ENCODE measurements around the gene CHD6.

The CHD6 gene

DNA sequence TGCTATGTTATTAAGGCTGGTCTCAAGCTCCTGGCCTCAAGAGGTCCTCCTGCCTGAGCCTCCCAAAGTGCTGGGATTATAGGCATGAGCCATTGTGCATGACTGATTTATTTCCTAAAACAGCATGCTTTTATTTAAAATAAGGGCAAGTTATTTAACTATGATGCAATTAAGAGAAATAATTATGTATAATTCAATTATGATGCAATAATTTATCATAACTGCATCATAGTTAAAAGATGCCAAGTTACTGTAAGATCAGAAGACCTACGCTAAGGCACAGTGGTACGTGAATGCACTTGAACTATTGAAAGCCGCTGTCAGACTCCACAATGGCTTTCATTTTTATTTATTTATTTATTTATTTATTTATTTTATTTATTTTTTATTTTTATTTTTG is 227.3 kb downstream of the CHD6 start:
- no peak for DNase-seq

GRCh38 chr20:41387444-41387851 is 230.7 kb downstream of the CHD6 start:
- no peak for DNase-seq

DNA sequence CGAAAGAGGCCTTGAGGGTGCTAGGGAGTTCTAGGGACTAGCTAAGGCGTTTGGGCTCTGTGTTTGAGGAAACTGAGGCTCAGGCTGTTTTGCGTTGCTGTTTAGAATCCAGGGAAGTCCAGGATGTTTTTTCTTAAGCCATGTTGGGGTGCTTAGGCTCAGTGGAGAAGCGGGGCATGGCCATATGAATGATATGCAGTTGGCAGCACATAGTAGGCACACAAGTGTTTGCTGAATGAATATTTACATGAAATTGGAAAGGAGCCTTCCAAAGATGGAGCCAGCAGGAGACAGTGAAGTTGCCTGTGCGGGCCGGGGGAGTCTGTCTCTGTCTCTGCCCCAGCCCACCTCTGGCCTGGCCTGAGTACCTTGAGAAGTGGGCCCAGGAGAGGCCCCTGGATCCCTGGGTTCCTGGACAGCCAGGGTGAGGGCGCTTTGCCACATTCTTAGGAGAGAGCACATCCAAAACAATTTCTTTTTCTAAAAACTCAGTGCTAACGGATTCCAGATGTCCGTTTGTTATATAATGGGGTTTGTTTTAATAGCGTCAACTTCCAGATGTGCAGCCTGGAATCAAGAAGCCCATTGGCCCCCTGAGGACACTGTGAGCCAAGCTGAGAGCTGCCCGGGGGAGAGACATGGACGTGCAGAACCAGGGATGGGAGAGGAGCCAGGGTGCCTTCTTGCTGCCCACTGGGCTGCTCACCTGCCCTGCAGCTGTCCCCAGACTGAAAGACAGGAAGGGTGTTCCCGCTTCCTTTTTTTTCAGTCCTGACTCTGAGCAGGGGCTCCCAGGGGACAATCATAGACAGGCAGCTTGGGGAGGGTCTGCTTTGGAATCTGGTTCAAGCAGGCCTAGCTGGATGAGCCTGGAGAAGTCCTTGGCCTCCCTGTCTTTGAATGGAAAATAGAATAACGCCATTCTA is 231.4 kb downstream of the CHD6 start:
- no peak for DNase-seq

DNA sequence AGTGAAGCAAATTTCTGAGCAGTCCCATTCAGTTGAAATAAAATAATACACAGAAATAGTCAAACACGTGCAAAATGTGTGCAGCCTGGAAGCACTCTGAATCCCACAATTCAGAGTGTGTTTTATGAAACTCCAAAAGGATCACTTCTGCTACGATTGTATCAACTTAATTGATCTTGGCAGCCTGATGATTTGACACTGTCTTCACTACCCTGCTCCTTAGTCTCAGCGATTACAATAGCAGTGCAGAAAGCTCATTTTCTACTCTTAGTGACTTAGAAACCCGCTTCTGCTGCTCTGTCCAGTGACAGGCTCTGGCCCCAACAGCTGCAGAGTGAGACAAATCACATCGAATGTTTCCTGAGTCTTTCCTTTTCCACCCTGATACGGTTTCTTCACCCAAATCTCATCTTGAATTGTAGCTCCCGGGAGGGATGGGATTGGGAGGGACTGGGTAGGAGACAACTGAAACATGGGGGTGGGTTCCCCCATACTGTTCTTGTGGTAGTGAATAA is 235.3 kb downstream of the CHD6 start:
- DNase-seq: no peak

DNA sequence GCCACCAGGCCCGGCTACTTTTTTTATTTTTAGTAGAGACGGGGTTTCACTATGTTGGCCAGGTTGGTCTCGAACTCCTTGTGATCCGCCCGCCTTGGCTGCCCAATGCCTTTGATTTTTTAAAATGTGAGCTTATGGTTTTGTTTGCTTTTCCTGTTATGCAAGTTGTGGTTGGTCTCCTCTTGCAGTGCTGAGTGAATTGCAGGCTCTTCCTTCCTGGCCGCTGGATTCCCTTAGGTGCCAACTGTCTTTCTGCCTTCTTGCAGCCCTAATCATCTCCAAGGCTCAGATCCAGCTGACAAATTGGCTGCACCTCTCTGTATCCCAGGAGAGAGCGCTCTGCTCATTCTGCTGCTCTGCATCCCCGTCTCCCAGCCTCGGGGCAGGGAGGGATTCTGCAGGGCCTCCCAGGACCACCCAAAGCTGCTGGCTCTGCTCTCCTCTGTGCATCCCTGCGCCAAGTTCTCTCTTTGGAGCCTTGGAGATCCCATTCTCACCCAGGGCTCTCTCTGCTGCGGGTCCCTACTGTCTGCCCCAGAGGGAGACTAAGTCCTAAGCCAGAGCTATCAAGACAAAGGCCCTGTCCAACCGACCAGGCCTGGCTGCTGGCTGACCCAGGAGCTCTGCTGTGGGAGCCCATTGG is 237.5 kb downstream of the CHD6 start:
- no peak for DNase-seq

- no peak for DNase-seq
These were observed 238.6 kb downstream of the CHD6 start for GRCh38 chr20:41379551-41379950.

DNA sequence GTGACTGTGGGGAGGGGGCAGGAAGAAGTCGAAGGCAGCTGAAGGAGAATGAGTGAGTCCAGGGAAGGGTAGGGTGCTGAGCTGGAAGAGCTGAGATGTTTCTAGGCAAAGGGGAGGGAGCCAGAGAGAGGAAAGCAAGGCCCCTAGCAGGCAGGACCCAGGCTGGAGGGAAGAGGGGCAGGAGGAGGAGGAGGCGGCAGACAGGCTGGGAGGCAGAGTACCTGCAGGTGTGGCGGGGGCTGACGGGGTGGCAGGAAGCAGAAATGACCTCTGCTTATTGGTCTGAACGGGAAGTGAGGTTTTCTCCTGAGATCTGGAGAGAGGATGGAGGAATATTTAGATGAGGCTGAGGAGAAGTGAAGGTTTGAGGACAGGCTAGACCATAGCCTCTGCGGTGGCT is 240.9 kb downstream of the CHD6 start:
- no peak for DNase-seq

GRCh38 chr20:41376349-41376748 is 241.8 kb downstream of the CHD6 start:
- no peak for DNase-seq

- no peak for DNase-seq
These were observed 242.3 kb downstream of the CHD6 start for GRCh38 chr20:41375846-41376245.

DNA sequence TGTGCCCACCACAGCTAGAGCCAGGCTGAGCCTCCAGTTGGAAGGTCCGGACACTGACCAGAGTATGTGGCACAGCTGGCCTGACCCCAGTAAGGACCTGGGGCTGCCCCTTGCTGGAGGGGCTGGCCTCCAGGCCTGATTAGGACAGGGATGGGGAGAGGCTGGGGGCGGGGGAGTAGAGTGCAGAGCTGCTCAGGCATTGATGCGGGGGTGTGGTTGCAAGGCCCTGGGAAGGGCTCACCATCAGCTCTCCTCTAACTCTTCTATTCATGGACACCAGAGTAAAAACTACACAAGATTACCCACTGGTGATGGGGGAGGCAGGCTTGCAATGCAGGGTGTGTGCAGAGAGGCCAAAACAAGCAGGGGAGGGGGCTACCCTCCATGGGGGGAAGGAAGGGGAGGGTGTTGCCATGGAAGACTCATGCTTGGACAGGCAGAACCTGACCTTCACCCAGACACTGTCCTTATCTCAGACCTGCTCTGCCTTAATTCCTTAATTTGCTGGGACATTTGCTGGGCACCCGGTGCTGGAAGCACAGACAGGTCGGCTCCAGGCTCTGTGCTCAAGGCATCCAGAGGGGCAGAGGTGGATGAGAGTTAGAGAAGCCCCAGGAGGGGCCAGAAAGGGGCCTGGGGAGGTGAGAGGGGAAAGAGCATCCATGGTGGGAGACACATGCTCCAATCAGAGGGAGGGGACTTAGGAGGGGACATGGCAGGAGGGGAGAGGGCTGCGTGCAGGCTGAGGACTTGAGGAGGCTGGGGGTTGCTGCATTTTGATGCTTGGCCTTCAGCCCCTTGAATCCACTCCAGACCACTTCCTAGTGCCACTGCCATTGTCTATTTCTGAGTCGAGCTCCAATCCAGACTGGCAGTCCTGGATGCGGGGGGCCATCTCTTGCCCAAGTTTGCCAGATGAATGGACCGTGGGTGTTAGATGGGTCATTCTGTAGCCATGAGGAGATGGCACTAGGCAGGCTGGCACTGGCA is 244.0 kb downstream of the CHD6 start:
- DNase-seq: no peak

DNA sequence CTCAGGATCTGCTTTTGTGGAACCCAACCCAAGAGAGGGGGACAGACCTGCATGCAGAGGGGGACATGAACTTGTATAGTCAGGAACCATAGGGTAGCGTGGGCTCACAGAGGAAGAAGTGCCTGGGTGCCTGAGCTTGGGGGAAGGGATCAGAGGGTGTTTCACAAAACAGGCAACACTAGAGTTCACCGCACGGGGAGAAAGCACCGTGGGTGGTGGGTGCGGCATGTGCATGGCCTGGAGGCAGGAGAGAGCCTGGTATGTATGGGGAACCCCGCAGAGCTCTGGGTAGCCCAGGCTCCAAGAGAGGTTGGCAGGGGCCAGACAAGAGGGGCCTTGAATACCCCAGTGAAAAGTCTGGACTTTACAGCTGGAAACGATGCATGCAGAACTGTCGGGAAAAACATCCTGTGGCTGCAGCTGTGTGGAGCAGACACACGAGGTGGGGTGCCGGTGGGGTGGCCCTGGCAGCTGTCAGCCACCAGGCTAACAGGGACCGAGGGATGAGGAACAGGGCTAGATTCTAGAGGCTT is 244.9 kb downstream of the CHD6 start:
- no peak for DNase-seq

- no peak for DNase-seq
These were observed 246.8 kb downstream of the CHD6 start for GRCh38 chr20:41371371-41371770.

GRCh38 chr20:41370176-41370575 is 248.0 kb downstream of the CHD6 start:
- DNase-seq: no peak

GRCh38 chr20:41369673-41370072 is 248.5 kb downstream of the CHD6 start:
- DNase-seq: no peak

DNA sequence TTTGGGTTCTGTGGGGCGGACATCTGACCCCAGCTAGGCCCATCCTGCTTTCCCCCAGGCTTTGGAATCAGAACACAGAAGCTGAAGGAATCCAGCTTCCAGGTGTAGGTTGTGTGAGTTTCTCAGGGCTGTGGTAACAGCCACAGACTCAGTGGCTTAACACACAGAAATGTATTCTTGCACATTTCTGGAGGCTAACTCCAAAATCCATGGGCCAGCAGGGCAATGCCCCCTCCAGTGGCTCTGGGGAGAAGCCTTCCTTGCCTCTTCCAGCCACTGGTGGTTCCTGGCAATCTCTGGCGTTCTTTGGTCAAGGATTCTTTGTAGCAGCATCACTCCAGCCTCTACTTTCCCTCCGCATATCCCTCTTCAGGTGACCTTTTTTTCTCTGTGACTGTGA is 250.2 kb downstream of the CHD6 start:
- DNase-seq: no peak

GRCh38 chr20:41367393-41367695 is 250.8 kb downstream of the CHD6 start:
- DNase-seq: no peak

DNA sequence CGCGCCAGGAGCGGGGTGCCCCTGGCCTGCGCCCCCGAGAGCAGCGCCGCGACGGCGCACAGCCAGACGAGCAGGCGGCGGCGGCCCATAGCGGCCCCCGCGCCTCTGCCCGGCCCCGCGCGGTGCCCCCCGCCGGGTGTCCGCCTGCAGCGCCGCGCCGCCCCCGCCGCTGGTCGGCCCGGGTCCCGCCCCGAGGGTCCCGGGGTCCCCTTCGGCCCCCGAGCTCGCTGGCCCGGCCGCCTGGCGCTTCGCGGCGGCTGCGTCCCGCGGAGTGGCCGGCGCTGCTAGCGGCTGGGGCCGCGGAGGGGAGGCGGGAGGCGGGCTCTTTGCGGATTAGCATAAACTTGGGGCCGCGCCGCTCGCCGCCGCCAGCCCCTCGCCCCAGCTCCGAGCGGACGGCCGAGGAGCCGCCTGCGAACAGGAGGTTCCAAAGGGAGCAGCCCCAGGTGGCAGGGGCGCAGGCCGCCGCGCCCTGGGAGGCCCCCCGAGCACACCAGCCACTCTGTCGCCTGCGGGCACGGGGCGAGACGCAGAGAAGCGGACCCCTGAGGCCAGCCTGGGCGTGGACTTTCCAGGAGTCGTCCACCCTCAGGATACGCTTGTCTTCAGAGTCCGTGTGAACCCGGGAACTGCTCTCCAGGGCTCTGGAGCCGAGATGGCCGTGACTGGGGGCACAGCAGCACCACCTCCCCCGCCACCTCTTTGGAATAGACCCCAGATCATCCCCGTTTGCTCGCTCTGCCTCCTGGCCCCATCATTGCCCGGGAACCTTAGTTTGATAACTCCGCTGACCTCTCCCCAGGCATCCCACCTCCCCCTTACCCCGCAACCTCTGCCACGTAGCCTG is 251.4 kb downstream of the CHD6 start, which contains the start of gene EMILIN3:
TSS of gene EMILIN3 (minus strand) at position 273 of the 847 bp plus-strand sequence. CDS start at position 89, 184 bp downstream.
- DNase-seq: no peak

- no peak for DNase-seq
These were observed 252.2 kb downstream of the CHD6 start for GRCh38 chr20:41365777-41366545.

GRCh38 chr20:41364967-41365765 is 253.0 kb downstream of the CHD6 start:
- no peak for DNase-seq

All from activated CD4-positive, alpha-beta T cell treated with anti-CD3 and anti-CD28 coated beads, Interleukin-2, amount 50 U/mL, for 4 hours (primary cell).